SK-N-SH (cell line): ENCODE measurements around the gene SOX13.

Experiments
- CTCF ChIP-seq: fragments of 200-600 bp; sonication (generic); IDR thresholded peaks from 2 replicates; pipeline ENCODE4 v1.6.1; 2017; ENCODE audit warnings: antibody characterized with exemption, mild to moderate bottlenecking, moderate library complexity
- EP300 ChIP-seq, 2 experiments: IDR thresholded peaks; 2 replicates each; pipeline versions ENCODE4 v1.4.0 to v1.6.1; 2012; ENCODE audit warnings: borderline replicate concordance in 1 of 2, low read depth in 1 of 2, low read length in 1 of 2
- EZH2phosphoT487 ChIP-seq: fragments of 200-600 bp; sonication (generic); IDR thresholded peaks from 2 replicates; pipeline ENCODE4 v1.6.1; 2017; ENCODE audit warnings: low read depth, mixed run types, mild to moderate bottlenecking, antibody characterized with exemption, moderate library complexity, borderline replicate concordance
- FOXM1 ChIP-seq: IDR thresholded peaks from 2 replicates; pipeline ENCODE4 v1.4.0; 2012; ENCODE audit warnings: low read depth, mild to moderate bottlenecking
- GABPA ChIP-seq: IDR thresholded peaks from 2 replicates; pipeline ENCODE4 v1.4.0; 2012; ENCODE audit warnings: low read depth, mild to moderate bottlenecking
- MAX ChIP-seq: IDR thresholded peaks from 2 replicates; pipeline ENCODE4 v1.4.0; 2012; ENCODE audit warnings: low read depth
- NRF1 ChIP-seq: IDR thresholded peaks from 2 replicates; pipeline ENCODE4 v1.6.1; 2012; ENCODE audit warnings: low read depth, mild to moderate bottlenecking, low read length
- POLR2AphosphoS5 ChIP-seq: IDR thresholded peaks from 2 replicates; pipeline ENCODE4 v1.6.1; 2012; ENCODE audit warnings: low read depth, low read length
- RAD21 ChIP-seq: IDR thresholded peaks from 2 replicates; pipeline ENCODE4 v1.6.1; 2012; ENCODE audit warnings: mild to moderate bottlenecking, low read length
- REST ChIP-seq: IDR thresholded peaks from 2 replicates; pipeline ENCODE4 v1.6.1; 2012; ENCODE audit warnings: mild to moderate bottlenecking, low read depth, low read length, moderate library complexity
- SMC3 ChIP-seq: IDR thresholded peaks from 2 replicates; pipeline ENCODE4 v1.6.1; 2012; ENCODE audit warnings: low read depth, low read length, improper control_type of control experiment
- TAF1 ChIP-seq: IDR thresholded peaks from 2 replicates; pipeline ENCODE4 v1.6.1; 2012; ENCODE audit warnings: low read depth, mild to moderate bottlenecking, low read length, moderate library complexity, borderline replicate concordance
- YY1 ChIP-seq: IDR thresholded peaks from 2 replicates; pipeline ENCODE4 v1.4.0; 2012; ENCODE audit warnings: low read depth, mild to moderate bottlenecking

GRCh38 chr1:204096931-204097330, 24.0 kb downstream of the SOX13 start:
- TF ChIP-seq CTCF (no peak), NRF1 (no peak), RAD21 (no peak), TAF1 (no peak), SMC3 (no peak), REST (no peak), MAX (no peak), GABPA (no peak), FOXM1 (no peak), EP300 (IDR thresholded peaks at IDR 0.05; ENCODE audit: borderline replicate concordance in 1 of 2, low read depth in 1 of 2, low read length in 1 of 2) (no peak), POLR2AphosphoS5 (no peak), EZH2phosphoT487 (no peak), YY1 (no peak)
